Activated CD8-positive, alpha-beta T cell treated with anti-CD3 and anti-CD28 coated beads for 36 hours (primary cell): Measurements from ENCODE around the gene MYO9B. TPM values are rescaled to one million over a fixed set of nuclear protein-coding genes. Genes with fewer than 3 reads are reported as not detected.
A peak's percentile ranks its signal among the peaks of the same experiment; 100 is the strongest.

Experiments
- ATAC-seq: fragments of 200-7000 bp; cut with Tn5 transposase; one replicate; pipeline ENCODE4 v1.10.0; 2021; ENCODE audit warnings: mild to moderate bottlenecking, moderate library complexity
- CTCF ChIA-PET: fragments of 350-600 bp; sonication (Branson Sonifier 250); formaldehyde crosslinking; loops from one replicate; lab custom pipeline; 2021; ENCODE audit warnings: antibody characterized with exemption; lab: Charles Lee
- POLR2A ChIA-PET: fragments of 350-600 bp; sonication (Branson Sonifier 250); formaldehyde crosslinking; loops from one replicate; lab custom pipeline; 2021; ENCODE audit warnings: antibody characterized with exemption; lab: Charles Lee
- DNase-seq: peaks from one replicate; pipeline ENCODE4 v3.0.0-alpha.2; 2020
- H3K27ac Mint-ChIP-seq: one replicate; pipeline ENCODE4 v1.8.0; 2021; ENCODE audit warnings: mild to moderate bottlenecking, mixed read lengths
- H3K27me3 Mint-ChIP-seq: one replicate; pipeline ENCODE4 v1.8.0; 2021; ENCODE audit warnings: mixed read lengths
- H3K36me3 Mint-ChIP-seq: one replicate; pipeline ENCODE4 v1.8.0; 2021; ENCODE audit warnings: low read depth, mixed read lengths
- H3K4me1 Mint-ChIP-seq: one replicate; pipeline ENCODE4 v1.8.0; 2021; ENCODE audit warnings: low read depth, mixed read lengths
- H3K4me3 Mint-ChIP-seq: one replicate; pipeline ENCODE4 v1.8.0; 2021; ENCODE audit warnings: mild to moderate bottlenecking, moderate library complexity, mixed read lengths
- H3K9me3 Mint-ChIP-seq: one replicate; pipeline ENCODE4 v1.8.0; 2021; ENCODE audit warnings: mixed read lengths
- intact Hi-C: fragments of 100-400 bp; cut with micrococcal nuclease; formaldehyde crosslinking; loops from one replicate; pipeline ENCODE4 v1.10.0; 2022
- total RNA-seq, 2 experiments: library from RNA; stranded (reverse); gene quantifications; one replicate each; pipeline ENCODE4 v1.2.3, GENCODE V29; 2021
- TF ChIP-seq, protein P1 (sequence below): fragments of 200-600 bp; IDR thresholded peaks from one replicate; pipeline ENCODE4 v1.8.0; 2022; ENCODE audit warnings: antibody characterized with exemption, mild to moderate bottlenecking

The MYO9B gene
- total RNA-seq, 2 experiments from 2014 or later, result 111 to 112 TPM

GRCh38 chr19:17070912-17071311, 4.7 kb upstream of the MYO9B start:
- TF ChIP-seq, protein P1, sequence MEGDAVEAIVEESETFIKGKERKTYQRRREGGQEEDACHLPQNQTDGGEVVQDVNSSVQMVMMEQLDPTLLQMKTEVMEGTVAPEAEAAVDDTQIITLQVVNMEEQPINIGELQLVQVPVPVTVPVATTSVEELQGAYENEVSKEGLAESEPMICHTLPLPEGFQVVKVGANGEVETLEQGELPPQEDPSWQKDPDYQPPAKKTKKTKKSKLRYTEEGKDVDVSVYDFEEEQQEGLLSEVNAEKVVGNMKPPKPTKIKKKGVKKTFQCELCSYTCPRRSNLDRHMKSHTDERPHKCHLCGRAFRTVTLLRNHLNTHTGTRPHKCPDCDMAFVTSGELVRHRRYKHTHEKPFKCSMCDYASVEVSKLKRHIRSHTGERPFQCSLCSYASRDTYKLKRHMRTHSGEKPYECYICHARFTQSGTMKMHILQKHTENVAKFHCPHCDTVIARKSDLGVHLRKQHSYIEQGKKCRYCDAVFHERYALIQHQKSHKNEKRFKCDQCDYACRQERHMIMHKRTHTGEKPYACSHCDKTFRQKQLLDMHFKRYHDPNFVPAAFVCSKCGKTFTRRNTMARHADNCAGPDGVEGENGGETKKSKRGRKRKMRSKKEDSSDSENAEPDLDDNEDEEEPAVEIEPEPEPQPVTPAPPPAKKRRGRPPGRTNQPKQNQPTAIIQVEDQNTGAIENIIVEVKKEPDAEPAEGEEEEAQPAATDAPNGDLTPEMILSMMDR, result no peak
- H3K27me3 Mint-ChIP-seq, result no peaks in the 10 kb centered on the region
- intact Hi-C loops, result loop anchor here (10.0 kb wide), 1 partner anchor 154 kb away; the partner anchor contains the start of gene OCEL1
- CTCF ChIA-PET, result no interaction called here
- no peaks in the 10 kb centered on the region for H3K9me3 Mint-ChIP-seq
- no peak for DNase-seq
- no peak for ATAC-seq
- H3K4me1 Mint-ChIP-seq, result peaks cover 29% of the 10 kb centered on the region
- POLR2A ChIA-PET, result interaction anchor here (1.1 kb wide), 1 partner anchor 162 kb away, joined by 4 read pairs; no protein-coding TSS in a partner anchor
- peaks cover 54% of the 10 kb centered on the region for H3K36me3 Mint-ChIP-seq
- H3K4me3 Mint-ChIP-seq, result no peak overlapping the region
- no peak overlapping the region for H3K27ac Mint-ChIP-seq

- no peak for ATAC-seq
- TF ChIP-seq, protein P1, result no peak
- H3K9me3 Mint-ChIP-seq, result no peaks in the 10 kb centered on the region
- peaks cover 45% of the 10 kb centered on the region for H3K4me1 Mint-ChIP-seq
- peak overlapping the region; percentile 98 for H3K4me3 Mint-ChIP-seq
- H3K27ac Mint-ChIP-seq, result peak overlapping the region; percentile 98
- ChIA-PET CTCF (interaction anchor here (0.6 kb wide), 1 partner anchor 519 kb away, joined by 3 read pairs; no protein-coding TSS in a partner anchor), POLR2A (interaction anchor here (0.6 to 1.4 kb wide), 6 partner anchors 13 to 433 kb away, joined by 3 to 6 read pairs (median 3); no protein-coding TSS in a partner anchor)
- H3K27me3 Mint-ChIP-seq, result no peaks in the 10 kb centered on the region
- intact Hi-C loops, result loop anchor here (10.0 kb wide), 1 partner anchor 151 kb away; the partner anchor contains the start of gene OCEL1
- peak; percentile 8 for DNase-seq
- H3K36me3 Mint-ChIP-seq, result peaks cover 53% of the 10 kb centered on the region
Observed at GRCh38 chr19:17073869-17074633, 1.5 kb upstream of the MYO9B start.

GRCh38 chr19:17074634-17075034, 943 bp upstream of the MYO9B start:
- POLR2A ChIA-PET, result interaction anchor here (0.6 to 1.4 kb wide), 6 partner anchors 14 to 317 kb away, joined by 3 to 6 read pairs (median 4); no protein-coding TSS in a partner anchor
- ATAC-seq (no peak), DNase-seq (no peak)
- Mint-ChIP-seq H3K36me3 (peaks cover 49% of the 10 kb centered on the region), H3K4me3 (peak overlapping the region; percentile 98), H3K27ac (peak overlapping the region; percentile 98), H3K4me1 (peaks cover 51% of the 10 kb centered on the region), H3K9me3 (no peaks in the 10 kb centered on the region), H3K27me3 (no peaks in the 10 kb centered on the region)
- TF ChIP-seq, protein P1, result no peak
- intact Hi-C loops, result loop anchor here (10.0 kb wide), 1 partner anchor 150 kb away; the partner anchor contains the start of gene OCEL1
- CTCF ChIA-PET, result no interaction called here

- Mint-ChIP-seq H3K27me3 (no peaks in the 10 kb centered on the region), H3K9me3 (no peaks in the 10 kb centered on the region), H3K4me1 (peaks cover 54% of the 10 kb centered on the region), H3K36me3 (peaks cover 38% of the 10 kb centered on the region), H3K27ac (peak overlapping the region; percentile 96), H3K4me3 (peak overlapping the region; percentile 98)
- ATAC-seq (no peak), DNase-seq (peak; percentile 76)
- intact Hi-C loops, result loop anchor here (10.0 kb wide), 1 partner anchor 149 kb away; the partner anchor contains the start of gene OCEL1
- POLR2A ChIA-PET, result interaction anchor here (0.9 to 2.1 kb wide), 8 partner anchors 9 to 491 kb away, joined by 3 to 13 read pairs (median 4); partner anchors contain the start of gene BST2
- CTCF ChIA-PET, result interaction anchor here (0.6 to 1.0 kb wide), 3 partner anchors 11 to 173 kb away, joined by 3 to 4 read pairs (median 3); no protein-coding TSS in a partner anchor
- TF ChIP-seq, protein P1, result no peak
Observed at GRCh38 chr19:17075864-17076542, 426 bp downstream of the MYO9B start.
